ENCODE measurements around the gene CAND1.
"Not testable (repeated sequence)": the region's sequence is repeated elsewhere in the genome, so short reads cannot be mapped to it uniquely, and the experiment has no call there.

CAND1 gene

DNA sequence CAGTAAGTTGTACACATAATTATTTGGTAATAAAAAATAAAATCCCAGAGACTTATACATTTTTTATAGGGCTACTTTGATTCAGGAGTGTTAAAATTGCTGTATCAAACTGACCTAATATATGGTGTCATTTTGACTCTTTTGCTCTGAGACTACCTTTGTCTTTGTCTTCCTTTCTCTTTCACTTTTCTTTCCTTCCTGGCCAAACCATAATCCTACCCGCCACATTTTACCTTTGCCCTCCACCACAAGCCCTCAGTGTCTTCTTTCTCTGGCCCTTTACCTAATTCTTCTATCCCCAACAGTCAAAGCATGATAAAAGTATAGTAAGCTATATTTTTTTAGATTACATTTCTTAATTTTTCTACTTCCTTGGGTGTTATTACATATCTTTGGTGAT lies 62.0 kb downstream of the CAND1 start:
- no peak for DNase-seq
- intact Hi-C loops (cut with DNase I): no loop called here

DNA sequence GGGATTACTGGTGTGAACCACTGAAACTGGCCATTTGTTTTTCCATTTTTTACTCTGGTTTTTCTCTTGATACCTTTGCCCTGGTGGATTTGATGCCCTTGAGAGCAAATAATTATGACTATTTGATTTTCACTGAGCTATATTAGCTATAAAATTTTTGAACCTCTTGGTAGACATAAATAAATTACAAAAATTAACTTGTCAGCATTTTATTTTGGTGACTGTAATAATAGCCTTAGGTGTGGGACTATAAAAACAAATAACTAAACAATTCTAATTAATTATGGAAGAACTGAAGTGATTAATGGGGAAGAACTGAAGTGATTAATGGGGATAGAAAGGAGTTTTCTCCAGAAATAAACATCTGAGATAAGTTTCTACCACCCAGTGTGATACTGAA lies 62.7 kb downstream of the CAND1 start:
- intact Hi-C loops (cut with DNase I): no loop called here
- no peak for DNase-seq

DNA sequence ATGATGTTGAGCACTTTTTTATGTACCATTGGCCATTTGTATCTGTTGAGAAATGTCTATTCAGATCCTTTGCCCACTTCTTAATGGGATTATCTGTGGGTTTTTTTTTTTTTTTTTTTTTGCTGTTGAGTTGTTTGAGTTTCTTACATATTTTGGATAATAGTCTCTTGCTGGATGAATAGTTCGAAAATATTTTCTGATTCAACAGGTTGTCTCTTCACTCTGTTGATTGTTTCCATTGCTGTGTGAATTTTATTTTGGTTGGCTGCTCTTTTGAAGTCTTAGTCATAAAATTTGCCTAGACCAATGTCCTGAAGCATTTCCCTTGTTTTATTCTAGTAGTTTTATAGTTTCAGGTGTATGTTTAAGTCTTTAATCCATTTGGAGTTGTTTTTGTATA lies 64.5 kb downstream of the CAND1 start:
- no peak for DNase-seq
- intact Hi-C loops (cut with DNase I): no loop called here

- DNase-seq: no peak
- intact Hi-C loops (cut with DNase I): no loop called here
Measured at GRCh38 chr12:67338426-67338825, 69.3 kb downstream of the CAND1 start.

GRCh38 chr12:67339530-67339929 lies 70.4 kb downstream of the CAND1 start:
- intact Hi-C loops (cut with DNase I): no loop called here
- DNase-seq: no peak

GRCh38 chr12:67341086-67341485 lies 71.9 kb downstream of the CAND1 start:
- intact Hi-C loops (cut with DNase I); DNase-seq: not testable (repeated sequence)

- no peak for DNase-seq
- intact Hi-C loops (cut with DNase I): no loop called here
Measured at GRCh38 chr12:67344979-67345710, 76.0 kb downstream of the CAND1 start.

DNA sequence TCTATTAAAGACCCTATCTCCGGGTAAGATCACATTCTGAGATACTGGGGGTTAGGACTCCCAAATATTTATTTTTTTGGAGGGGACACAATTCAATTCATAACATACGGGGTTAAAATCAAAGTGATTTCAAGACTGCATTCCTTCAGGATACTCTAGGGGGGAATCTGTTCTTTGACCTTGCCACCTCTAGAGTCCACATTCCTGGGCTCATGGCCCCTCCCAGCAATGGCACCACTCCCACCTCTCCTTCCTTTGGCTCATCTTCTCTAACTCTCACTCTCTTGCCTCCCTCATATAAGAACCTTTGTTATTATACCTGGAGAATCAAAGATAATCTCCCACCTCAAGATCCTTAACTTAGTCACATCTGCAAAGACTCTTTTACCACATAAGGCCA lies 79.5 kb downstream of the CAND1 start:
- DNase-seq: no peak
- intact Hi-C loops (cut with DNase I): no loop called here

DNA sequence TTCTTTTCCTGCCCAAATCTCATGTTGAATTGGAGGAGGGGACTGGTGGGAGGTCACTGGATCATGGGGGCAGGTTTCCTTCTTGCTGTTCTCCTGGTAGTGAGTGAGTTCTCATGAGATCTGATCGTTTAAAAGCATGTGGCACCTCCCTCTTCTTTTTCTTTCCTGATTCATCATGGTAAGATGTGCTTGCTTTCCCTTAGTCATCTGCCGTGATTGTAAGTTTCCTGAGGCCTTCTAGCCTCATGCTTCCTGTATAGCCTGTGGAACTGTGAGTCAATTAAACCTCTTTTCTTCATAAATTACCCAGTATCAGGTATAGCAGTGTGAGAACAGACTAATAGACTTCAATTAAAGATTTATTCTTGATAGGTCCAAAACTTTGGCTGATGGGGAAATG lies 83.5 kb downstream of the CAND1 start:
- DNase-seq: no peak
- intact Hi-C loops (cut with DNase I): loop anchor here (5.0 to 10.0 kb wide), 2 partner anchors 62 to 590 kb away; no protein-coding TSS in a partner anchor

- DNase-seq: no peak
- intact Hi-C loops (cut with DNase I): loop anchor here (5.0 to 10.0 kb wide), 2 partner anchors 60 to 588 kb away; no protein-coding TSS in a partner anchor
Measured at GRCh38 chr12:67354322-67354721, 85.2 kb downstream of the CAND1 start.

- no peak for DNase-seq
- intact Hi-C loops (cut with DNase I): loop anchor here (5.0 to 10.0 kb wide), 2 partner anchors 60 to 587 kb away; no protein-coding TSS in a partner anchor
Measured at GRCh38 chr12:67354966-67355365, 85.8 kb downstream of the CAND1 start.

DNA sequence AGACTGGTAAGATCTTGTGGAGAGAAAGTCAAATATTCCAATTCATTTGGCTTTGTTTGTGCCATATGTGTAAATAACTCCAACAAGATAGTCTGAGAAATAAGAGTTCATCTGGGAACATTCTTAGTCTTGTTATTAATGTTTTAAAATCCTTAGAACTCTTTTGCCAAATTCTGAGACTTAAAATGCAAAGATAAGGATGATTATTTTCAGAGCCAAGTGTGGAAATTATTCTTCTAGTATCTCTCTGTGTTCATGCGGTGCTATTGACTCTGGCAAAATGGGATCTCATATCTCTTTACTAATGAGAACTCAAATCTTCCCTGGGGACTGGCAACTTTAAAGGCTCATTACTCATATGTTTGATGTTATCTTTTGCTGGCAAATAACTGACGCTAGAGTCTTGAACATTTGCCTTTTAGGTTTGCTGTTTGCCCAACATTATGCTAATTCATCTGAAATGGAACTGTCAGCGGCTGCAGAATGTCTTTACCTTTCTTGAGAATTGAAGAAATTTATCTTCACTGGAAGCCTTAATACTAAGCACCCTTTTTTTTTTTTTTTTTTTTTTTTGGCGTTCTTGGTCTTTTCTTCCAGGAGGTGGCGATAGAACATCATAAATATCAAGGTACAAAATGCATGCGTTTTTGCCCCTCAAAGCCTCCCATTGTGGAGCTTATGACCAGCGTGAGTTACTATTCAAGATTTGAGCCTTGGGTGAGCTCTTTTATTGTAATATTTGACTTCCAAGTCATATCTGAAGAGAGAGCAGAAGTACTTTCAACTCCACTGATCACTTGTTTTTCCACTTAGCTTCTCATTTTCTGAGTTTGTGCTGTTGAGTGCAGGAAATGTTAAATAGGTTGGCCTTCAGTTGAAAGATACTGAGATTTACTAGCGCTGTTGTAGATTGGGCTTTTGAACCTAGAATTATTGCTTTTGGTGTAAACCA lies 86.5 kb downstream of the CAND1 start:
- peak in 13 of 42 donors; percentile 8 to 53 (median 21) for DNase-seq
- intact Hi-C loops (cut with DNase I): loop anchor here (10.0 kb wide), 1 partner anchor 59 kb away; no protein-coding TSS in a partner anchor

DNA sequence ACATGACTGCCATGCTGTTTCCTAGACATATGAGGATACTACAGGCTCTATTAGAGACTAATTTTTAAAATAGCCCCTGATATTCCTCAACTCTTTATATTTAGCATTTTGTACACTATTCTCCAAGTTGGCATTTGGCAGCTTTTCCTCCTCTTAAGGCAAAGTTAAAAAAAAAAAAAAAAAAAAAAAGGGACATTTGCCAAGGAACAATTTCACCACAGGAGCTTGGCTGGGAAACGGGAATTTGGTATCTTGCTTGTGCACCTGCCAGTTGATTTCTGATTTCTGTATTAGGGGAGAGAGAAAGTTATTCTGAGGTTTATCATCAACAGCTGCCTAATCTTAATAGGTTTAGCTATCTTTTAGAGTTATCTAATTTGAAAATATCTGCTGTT lies 87.2 kb downstream of the CAND1 start:
- intact Hi-C loops (cut with DNase I): loop anchor here (10.0 kb wide), 1 partner anchor 58 kb away; no protein-coding TSS in a partner anchor
- DNase-seq: no peak

DNA sequence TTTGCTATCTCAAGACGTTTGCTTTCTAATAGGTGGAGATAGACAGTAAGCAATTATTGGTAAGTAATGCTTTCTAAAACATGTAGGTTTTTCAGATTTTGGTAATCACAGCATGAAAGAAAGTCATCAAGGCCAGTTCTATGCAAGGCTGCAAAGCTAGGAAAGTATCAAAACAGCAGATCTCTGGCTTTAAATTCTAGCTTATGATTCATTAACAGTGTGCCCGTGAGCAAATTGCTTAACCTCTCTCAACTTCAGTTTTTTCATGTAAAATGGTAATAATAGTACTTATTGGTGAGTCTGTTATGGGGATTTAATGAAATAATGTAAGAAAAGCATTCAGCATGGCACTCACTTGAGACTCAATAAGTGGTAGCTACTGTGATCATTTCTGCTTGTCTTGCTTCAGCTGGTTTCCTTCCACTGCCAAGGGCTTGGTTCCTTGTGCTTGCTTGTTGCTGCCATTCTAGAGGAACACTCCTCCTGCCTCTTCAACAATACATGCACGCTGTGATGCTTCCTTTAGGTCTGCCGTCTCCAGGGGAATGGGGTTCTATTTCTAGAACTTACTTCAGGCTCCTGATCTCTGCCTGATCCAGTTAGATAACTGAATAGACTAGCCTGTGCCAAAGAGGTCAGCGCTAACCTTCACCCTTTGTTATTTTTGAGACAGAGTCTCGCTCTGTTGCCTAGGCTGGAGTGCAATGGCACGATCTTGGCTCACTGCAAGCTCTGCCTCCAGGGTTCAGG lies 88.4 kb downstream of the CAND1 start:
- intact Hi-C loops (cut with DNase I): loop anchor here (10.0 kb wide), 1 partner anchor 57 kb away; no protein-coding TSS in a partner anchor

DNA sequence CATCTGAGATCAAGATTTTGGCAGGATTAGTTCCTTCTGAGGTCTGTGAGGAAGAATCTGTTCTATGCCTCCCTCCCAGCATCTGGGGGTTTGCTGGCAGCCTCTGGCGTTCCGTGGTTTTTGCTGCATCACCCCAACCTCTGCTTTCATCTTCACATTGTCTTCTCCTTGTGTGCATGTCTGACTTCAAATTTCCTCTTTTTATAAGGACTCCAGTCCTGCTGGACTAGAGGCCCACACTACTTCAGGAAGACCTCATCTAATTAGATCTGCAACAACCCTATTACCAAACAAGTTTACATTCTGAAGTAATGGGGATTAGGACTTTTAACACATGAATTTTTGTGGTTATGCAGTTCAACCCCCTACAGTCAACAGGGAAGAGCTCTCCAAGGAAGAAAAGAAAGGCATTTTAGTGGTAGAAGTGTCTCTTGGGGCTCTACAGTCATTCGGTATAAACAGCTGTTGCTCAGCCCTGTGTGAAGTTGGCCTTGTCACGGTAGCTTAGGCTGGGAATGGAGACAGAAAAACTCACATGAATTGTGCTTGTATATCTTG lies 89.7 kb downstream of the CAND1 start:
- intact Hi-C loops (cut with DNase I): loop anchor here (10.0 kb wide), 1 partner anchor 56 kb away; no protein-coding TSS in a partner anchor
- DNase-seq: no peak

More for the DNA sequence above, 88.4 kb downstream of the CAND1 start:
- DNase-seq: no peak

DNA sequence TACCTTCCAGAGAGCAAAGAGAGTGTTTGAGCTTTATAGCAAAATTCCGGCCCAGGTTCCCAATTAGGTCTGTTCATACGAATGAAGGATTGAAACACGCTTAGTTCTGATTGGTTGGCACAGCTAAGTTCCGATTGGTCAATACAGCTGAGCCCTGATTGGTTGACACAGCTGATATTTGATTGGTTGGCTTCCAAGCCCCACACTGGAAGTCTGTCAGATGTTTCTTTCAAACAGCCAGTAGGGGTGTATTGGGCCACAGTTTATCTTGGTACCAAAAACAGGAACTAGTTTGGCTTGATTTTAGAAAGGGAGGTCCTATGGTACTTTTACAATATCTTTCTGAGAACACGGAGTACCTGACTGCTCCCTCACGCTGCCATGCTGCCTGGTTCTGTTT lies 93.4 kb downstream of the CAND1 start:
- no peak for DNase-seq
- intact Hi-C loops (cut with DNase I): no loop called here

DNA sequence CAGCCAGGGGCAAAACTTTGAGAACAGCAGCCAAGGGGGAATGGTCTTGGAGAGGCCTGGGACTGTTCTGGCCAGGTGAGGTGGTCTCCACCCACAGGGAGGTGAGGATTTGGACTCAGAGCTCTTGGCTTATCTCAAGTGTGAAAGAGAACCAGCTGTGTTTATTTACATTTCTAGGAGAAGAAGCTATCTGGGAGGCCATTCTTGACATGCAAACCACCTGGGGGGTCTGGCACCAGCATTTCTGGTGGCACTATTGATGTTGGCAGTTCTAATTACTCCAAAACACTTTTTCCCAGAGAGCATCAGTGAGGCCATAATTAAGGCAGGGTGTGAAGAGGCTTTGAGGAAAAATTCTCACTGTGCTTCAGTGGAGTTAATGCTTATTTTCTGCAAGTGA lies 95.1 kb downstream of the CAND1 start:
- intact Hi-C loops (cut with DNase I): no loop called here

DNA sequence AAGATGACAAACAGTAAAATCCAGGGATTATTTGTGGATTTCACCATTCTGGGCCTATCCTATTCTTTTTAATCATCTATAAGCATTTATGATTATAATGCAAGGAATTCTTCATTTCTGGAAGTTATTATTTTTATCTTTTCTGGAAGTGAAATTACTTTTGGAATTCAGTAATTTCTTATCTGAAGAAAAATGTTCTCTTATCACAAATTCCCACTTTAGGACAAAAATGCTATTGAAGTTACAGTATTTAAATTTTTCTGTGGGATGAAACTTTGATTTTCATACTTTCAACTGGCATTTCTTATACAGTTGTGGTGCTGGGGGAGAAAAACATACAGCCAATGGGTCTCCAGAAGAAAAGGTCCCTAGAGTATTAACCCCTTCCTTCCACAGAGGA lies 96.0 kb downstream of the CAND1 start:
- no peak for DNase-seq
- intact Hi-C loops (cut with DNase I): no loop called here

More for the DNA sequence above, 95.1 kb downstream of the CAND1 start:
- no peak for DNase-seq

DNA sequence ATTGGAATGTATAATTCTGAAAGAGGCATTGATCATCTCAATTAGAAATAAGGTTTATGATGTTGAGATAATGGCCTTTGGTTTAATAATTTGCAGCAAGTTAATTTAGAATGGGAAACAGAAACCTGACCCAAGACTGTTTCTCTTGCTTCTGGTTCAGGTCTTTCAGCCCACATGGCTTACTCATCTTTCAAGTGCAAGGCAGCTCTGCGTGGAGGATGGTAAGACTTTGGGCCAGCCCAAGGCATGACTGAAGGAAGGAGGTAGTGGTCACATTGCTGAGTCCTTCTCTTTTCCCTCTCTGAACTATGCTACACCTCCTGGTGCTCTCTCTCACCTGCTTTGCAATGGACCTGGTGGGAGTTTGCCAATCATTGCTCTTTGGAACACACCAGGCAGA lies 98.7 kb downstream of the CAND1 start:
- peak in 2 of 42 donors; percentile 2 to 42 for DNase-seq
- intact Hi-C loops (cut with DNase I): no loop called here

Measured in head of caudate nucleus (tissue), 42 donors.